ENCODE measurements around the gene MVD.

The MVD gene

GRCh38 chr16:88654363-88655052 is 8.4 kb downstream of the MVD start:
- no peak for DNase-seq

DNA sequence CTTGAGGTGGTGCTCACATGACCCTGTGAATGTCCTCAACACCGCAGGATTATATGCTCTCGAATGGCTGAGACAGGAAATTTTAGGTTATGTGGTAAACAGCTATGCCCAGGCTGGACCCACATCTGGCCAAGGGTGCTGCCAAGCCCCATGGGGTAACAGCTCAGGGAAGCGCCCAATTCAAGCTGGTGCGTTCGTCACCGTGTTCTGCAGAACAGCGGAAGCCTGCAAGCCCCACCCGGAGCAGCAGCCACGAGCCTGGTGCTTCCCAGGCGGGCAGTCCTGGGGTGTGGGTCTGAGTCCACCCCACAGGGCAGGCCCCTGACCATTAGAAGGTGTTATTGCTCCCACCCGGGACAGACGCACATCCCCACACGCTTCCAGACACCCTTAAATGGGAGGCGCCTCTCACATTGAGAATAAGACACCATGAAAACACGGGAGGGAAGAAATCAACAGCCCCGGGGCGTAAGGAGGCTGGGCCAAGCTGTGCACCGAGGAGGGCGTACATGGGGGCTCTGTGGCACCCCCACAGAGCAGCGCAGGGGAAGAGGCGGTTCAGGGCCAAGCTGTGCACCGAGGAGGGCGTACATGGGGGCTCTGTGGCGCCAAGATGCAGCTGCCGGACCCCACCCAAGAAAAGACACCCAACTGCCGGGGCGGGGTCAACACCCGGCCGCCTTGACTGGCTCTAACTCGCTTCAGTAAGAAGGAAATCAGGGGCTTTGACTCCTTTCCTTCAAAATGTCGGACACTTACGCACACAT is 9.1 kb downstream of the MVD start:
- no peak for DNase-seq

- DNase-seq, result no peak
Measured at GRCh38 chr16:88653101-88653500, 9.8 kb downstream of the MVD start.

DNA sequence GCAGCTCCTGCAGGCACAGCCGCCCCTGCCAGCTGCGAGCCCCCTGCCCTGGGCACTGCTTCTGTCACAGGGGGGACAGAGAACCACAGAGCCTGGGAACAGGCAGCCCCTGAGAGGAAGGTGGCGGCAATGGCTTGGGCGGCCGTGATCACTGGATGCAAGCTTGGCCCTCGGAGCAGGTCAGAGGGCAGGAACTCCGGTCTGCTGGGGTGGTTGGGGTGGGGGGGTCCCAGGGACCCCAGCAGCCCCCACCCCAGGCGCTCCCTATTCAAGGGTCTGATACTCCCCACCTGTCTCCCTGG is 10.2 kb downstream of the MVD start:
- no peak for DNase-seq

- no peak for DNase-seq
Measured at GRCh38 chr16:88651989-88652761, 10.7 kb downstream of the MVD start.

DNA sequence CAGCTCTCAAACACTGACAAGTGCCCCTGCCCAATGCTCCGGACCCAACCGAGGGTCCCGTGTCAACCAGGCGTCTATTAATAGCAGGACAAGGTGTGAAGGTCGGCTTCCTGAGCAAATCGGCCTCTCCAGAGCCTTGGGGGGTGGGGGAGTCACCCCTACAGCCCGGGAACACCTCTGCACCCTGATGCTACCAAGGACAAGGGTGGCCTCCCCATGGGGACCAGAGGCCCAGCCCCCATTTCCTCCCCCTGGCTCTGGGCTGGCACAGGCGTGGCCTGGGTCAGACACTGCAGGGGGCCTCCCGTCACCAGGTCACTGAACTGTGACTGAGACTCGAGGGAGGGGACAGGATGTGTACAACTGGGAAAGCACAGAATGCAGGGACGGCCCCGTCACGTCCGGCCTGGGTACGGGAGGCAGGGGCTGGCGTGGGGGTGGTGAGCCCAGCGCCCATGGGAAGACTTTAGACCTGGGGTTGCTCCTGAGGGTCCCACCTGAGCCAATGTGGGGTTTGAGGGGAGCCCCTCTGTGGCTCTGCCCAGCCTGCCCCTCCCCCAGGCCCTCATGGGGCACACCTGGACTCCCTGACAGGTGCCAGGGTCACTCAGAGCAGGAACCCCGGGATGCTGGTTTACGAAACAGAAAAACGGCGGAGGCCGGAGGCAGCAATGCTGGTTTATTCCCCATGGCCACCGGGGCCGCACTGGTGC is 11.5 kb downstream of the MVD start:
- no peak for DNase-seq

- peak; percentile 16 for DNase-seq
Measured at GRCh38 chr16:88650749-88651275, 12.1 kb downstream of the MVD start, which contains the start of gene CYBA. Gene CYBA, minus strand, starts transcription at chr16:88651053. Its CDS starts 40 bp downstream, at chr16:88651013.

- no peak for DNase-seq
Measured at GRCh38 chr16:88649924-88650748, 12.8 kb downstream of the MVD start.

DNA sequence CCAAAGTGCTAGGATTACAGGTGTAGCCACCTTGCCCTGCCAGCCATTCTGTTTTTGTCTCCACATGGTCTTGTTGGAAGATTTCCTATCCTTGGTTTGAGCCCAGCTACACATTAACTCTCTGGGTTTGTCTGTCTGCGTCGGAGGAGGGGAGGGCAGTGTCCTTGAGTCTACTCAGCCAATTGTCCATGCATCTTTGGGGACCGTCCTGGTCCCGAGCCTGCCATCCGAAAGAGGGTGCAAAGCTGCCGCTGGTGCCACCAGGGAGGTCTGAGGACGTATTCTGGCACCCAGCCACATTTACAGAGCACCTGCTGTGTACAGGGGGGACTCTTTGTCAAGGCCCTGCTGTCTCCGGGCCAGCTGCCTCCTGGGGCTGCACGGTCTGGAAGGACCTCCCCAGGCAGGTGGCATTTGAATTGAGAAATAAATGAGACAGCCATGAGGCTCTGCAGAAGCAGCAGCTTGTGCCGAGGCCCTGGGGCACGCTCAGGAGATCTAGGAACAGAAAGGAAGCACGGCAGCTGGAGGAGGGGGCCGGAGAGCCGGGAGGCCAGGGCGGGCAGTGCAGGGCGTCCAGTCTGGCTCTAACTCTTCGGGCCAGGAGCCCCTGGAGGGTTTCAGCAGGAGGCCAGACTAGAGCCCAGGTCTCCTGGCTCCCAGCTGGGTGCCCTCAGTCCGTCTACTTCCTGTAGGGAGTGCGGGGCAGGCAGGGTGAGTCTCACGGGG is 13.5 kb downstream of the MVD start:
- DNase-seq, result no peak

DNA sequence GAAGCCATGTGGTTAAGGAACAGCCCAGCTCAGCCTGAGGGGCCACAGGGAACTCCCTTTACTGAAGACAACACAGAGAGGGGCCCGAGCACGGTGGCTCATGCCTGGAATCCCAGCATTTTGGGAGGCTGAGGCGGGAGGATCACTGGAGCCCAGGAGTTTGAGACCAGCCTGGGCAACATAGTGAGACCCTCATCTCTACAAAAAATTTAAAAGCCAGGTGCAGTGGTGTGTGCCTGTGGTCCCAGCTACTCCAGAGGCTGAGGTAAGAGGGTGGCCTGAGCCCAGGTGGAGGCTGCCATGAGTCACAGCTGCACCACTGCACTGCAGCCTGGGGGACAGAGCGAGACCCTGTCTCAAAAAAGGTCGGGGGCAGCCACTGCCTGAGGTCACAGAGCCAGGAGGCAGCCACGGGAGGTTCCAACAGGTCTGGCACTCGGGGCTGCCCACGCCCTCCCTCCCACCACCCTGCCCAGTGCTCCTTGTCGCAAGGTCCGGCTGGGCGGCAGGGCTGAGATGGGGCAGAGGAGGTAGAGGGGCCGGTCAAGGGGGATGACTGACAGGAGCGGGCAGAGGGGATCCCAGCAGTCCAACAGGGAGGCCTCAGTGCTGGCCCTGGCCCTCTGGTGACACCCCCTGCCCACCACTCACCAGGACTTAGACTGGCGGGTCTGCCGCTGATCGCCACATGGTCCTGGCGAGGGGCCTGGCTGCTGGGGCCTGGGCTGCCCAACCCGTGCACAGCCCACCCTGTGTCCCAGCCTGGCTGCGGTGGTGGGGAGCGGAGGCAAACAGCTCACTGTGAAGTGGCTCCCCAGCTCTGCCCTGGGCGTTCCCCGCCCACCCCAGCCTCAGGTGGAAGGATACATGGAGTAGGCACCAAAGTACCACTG is 15.5 kb downstream of the MVD start:
- no peak for DNase-seq

DNA sequence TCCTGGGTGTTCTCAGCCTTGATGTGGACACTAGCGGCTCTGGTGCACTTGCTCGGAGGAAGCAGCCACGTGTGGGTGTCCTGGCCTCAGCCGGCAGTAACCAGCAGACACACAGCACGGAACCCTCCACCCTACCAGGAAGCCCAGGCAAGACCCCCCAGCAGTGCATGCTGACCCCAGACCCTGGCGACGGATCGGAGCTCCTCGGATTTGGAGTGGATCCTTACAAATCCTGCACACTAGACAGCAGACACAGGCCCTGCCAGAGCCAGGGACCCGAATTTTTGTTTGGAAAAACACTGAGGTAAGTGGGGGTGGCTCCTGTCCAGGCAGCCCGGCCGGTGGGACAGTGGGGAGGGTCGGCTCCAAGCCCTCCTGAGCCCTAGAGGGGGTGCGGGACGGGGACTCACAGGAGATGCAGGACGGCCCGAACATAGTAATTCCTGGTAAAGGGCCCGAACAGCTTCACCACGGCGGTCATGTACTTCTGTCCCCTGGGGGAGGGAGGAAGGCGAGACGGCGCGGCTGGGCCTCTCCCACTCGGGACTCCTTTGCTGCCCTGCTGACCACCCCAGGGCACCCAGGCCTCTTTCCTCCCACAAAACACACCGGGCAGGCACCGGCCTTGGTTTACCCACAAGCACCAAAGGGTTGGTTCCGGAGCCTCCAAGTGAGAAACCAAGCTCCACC is 16.4 kb downstream of the MVD start:
- DNase-seq, result no peak

DNA sequence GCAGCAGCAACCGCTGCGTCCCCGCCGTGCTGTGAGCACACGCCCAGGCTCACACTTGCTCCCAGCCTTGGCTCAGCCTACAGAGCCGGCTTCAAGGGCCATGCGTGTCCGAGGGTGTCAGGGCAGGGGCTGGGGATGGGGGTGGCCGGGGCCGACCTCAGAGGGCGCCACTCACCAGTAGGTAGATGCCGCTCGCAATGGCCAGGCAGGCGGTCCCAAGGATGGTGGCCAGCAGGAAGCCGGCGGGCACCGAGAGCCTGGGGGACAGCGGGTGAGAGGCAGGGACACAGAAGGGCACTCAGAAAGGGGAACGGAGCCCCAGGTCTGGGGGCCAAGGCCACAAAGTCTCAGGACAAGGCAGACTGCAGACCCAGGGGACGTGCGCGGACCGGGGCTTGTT is 16.9 kb downstream of the MVD start:
- DNase-seq, result no peak

DNA sequence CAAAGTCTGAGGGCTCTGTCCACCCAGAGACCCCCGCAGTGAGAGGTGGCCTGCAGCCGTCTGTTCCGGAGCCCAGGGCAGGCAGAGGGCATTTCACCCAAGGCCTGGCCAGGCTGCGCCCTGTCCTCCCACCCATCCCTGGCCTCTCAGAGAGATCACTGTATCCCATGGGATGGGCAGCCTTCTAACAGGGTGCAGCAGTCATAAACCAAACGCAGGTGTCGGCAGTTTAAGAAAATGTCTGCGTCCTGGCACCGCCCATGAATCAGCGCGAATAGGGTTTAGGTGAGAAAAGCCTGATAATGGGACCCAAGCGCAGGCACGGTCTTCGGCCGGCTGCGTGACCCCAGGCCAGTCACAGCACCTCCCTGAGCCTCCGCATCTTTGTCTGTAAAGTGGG is 17.4 kb downstream of the MVD start:
- DNase-seq, result no peak

- DNase-seq, result no peak
Measured at GRCh38 chr16:88643644-88643932, 19.3 kb downstream of the MVD start.

- no peak for DNase-seq
Measured at GRCh38 chr16:88642881-88643643, 19.8 kb downstream of the MVD start.

DNA sequence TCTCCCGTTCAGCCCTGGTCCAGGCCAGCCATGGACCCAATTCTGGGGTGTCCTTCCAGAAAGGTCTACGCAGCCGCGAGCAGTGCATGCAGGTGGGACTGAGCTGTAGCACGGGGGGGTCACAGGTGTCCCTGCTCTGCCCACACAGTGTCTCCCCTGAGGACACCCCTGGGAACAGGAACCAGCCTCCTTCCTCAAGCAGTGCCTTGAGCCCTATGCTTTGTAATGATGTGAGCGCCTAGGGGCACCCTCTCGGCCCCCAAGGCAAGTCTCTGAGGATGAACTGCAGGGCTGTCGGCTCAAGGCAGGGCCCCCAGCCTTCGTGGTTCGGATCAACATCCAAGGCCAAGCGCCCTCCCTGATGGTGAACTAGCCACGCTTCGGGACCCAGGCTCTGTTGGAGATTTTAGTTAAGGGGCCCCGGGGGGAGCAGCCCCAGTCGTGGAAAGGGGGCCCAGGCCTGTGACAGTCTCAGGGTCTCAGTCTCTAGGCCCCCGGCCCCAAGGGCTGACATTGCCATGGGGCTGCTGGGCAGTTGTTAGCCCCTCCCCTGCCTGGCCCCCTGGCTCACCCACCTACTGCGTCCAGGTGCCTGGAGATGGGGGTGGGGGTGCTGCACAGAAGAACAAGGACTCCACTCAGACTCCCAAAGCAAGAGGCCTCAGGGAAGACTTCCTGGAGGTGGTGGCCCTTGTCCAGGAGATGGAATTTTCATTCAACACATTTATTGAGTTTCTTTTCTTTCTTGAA is 22.2 kb downstream of the MVD start:
- no peak for DNase-seq

GRCh38 chr16:88640039-88640495 is 22.8 kb downstream of the MVD start:
- no peak for DNase-seq
